ENCODE measurements around the gene SIM2. TPM values are rescaled to one million over a fixed set of nuclear protein-coding genes. Genes with fewer than 3 reads are reported as not detected.

SIM2 gene
- total and polyA plus RNA-seq, 2 donors (not counting 1 experiment from before 2014, with no cell fraction given) = 0.22 TPM; not detected in 1

- H3K27me3 ChIP-seq (ENCODE audit: control insufficient read depth, insufficient read depth, low read length) = peaks cover 92% of the 10 kb centered on the region
- no peaks in the 10 kb centered on the region for H3K36me3 ChIP-seq (ENCODE audit: control insufficient read depth, insufficient read depth, low read length)
- TF ChIP-seq, protein P1, sequence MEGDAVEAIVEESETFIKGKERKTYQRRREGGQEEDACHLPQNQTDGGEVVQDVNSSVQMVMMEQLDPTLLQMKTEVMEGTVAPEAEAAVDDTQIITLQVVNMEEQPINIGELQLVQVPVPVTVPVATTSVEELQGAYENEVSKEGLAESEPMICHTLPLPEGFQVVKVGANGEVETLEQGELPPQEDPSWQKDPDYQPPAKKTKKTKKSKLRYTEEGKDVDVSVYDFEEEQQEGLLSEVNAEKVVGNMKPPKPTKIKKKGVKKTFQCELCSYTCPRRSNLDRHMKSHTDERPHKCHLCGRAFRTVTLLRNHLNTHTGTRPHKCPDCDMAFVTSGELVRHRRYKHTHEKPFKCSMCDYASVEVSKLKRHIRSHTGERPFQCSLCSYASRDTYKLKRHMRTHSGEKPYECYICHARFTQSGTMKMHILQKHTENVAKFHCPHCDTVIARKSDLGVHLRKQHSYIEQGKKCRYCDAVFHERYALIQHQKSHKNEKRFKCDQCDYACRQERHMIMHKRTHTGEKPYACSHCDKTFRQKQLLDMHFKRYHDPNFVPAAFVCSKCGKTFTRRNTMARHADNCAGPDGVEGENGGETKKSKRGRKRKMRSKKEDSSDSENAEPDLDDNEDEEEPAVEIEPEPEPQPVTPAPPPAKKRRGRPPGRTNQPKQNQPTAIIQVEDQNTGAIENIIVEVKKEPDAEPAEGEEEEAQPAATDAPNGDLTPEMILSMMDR (conservative IDR thresholded peaks at IDR 0.05 in 1 of 2, IDR thresholded peaks at IDR 0.05 in 1 of 2; ENCODE audit: low read depth in 1 of 2, low read length in 2 of 2) = no peak
- TF ChIP-seq EZH2 (IDR thresholded peaks at IDR 0.05; ENCODE audit: low read length, missing control alignments) = no peak
- H4K20me1 ChIP-seq (ENCODE audit: control insufficient read depth, extremely low read depth, insufficient read depth, low read length) = no peaks in the 10 kb centered on the region
- H2AFZ ChIP-seq (ENCODE audit: low read length) = no peak overlapping the region
- H3K27ac ChIP-seq (ENCODE audit: insufficient read depth, low read length) = no peak overlapping the region
- no peak overlapping the region for H3K9ac ChIP-seq (ENCODE audit: insufficient read depth, low read length)
- no peaks in the 10 kb centered on the region for H3K9me3 ChIP-seq (ENCODE audit: control insufficient read depth, insufficient read depth, low read depth, low read length)
- no peak overlapping the region for H3K4me2 ChIP-seq (ENCODE audit: extremely low read depth, insufficient read depth, low read length)
- no peaks in the 10 kb centered on the region for H3K4me1 ChIP-seq (ENCODE audit: control insufficient read depth, extremely low read depth, insufficient read depth, low read length)
- H3K79me2 ChIP-seq (ENCODE audit: control insufficient read depth, insufficient read depth, low read length) = no peaks in the 10 kb centered on the region
- H3K4me3 ChIP-seq (replicated peaks in 1 of 4; ENCODE audit: control extremely low read depth in 1 of 4, insufficient read depth in 1 of 4, low read depth in 3 of 4, low read length in 4 of 4) = no peak overlapping the region
- DNase-seq (ENCODE audit: low read depth in 2 of 2) = no peak
Observed at GRCh38 chr21:36693489-36694030, 5.4 kb upstream of the SIM2 start.

- Histone ChIP-seq H3K4me3 (replicated peaks in 1 of 4; ENCODE audit: control extremely low read depth in 1 of 4, insufficient read depth in 1 of 4, low read depth in 3 of 4, low read length in 4 of 4) (no peak overlapping the region), H2AFZ (ENCODE audit: low read length) (no peak overlapping the region), H3K79me2 (ENCODE audit: control insufficient read depth, insufficient read depth, low read length) (no peaks in the 10 kb centered on the region), H3K27me3 (ENCODE audit: control insufficient read depth, insufficient read depth, low read length) (peaks cover 94% of the 10 kb centered on the region), H3K4me2 (ENCODE audit: extremely low read depth, insufficient read depth, low read length) (no peak overlapping the region), H3K9ac (ENCODE audit: insufficient read depth, low read length) (no peak overlapping the region), H4K20me1 (ENCODE audit: control insufficient read depth, extremely low read depth, insufficient read depth, low read length) (no peaks in the 10 kb centered on the region), H3K4me1 (ENCODE audit: control insufficient read depth, extremely low read depth, insufficient read depth, low read length) (no peaks in the 10 kb centered on the region), H3K27ac (ENCODE audit: insufficient read depth, low read length) (no peak overlapping the region), H3K36me3 (ENCODE audit: control insufficient read depth, insufficient read depth, low read length) (no peaks in the 10 kb centered on the region), H3K9me3 (ENCODE audit: control insufficient read depth, insufficient read depth, low read depth, low read length) (no peaks in the 10 kb centered on the region)
- TF ChIP-seq, protein P1 (conservative IDR thresholded peaks at IDR 0.05 in 1 of 2, IDR thresholded peaks at IDR 0.05 in 1 of 2; ENCODE audit: low read depth in 1 of 2, low read length in 2 of 2) = no peak
- no peak for TF ChIP-seq EZH2 (IDR thresholded peaks at IDR 0.05; ENCODE audit: low read length, missing control alignments)
- DNase-seq (ENCODE audit: low read depth in 2 of 2) = peak; percentile 36 to 52
Observed at GRCh38 chr21:36694031-36694515, 4.8 kb upstream of the SIM2 start.

- TF ChIP-seq EZH2 (IDR thresholded peaks at IDR 0.05; ENCODE audit: low read length, missing control alignments) = peak; percentile 56
- TF ChIP-seq, protein P1 (conservative IDR thresholded peaks at IDR 0.05 in 1 of 2, IDR thresholded peaks at IDR 0.05 in 1 of 2; ENCODE audit: low read depth in 1 of 2, low read length in 2 of 2) = no peak
- H4K20me1 ChIP-seq (ENCODE audit: control insufficient read depth, extremely low read depth, insufficient read depth, low read length) = no peaks in the 10 kb centered on the region
- H3K9ac ChIP-seq (ENCODE audit: insufficient read depth, low read length) = no peak overlapping the region
- H3K36me3 ChIP-seq (ENCODE audit: control insufficient read depth, insufficient read depth, low read length) = no peaks in the 10 kb centered on the region
- H3K4me1 ChIP-seq (ENCODE audit: control insufficient read depth, extremely low read depth, insufficient read depth, low read length) = no peaks in the 10 kb centered on the region
- no peak overlapping the region for H3K27ac ChIP-seq (ENCODE audit: insufficient read depth, low read length)
- H3K27me3 ChIP-seq (ENCODE audit: control insufficient read depth, insufficient read depth, low read length) = peaks cover 94% of the 10 kb centered on the region
- no peak for DNase-seq (ENCODE audit: low read depth in 2 of 2)
- no peaks in the 10 kb centered on the region for H3K9me3 ChIP-seq (ENCODE audit: control insufficient read depth, insufficient read depth, low read depth, low read length)
- H3K79me2 ChIP-seq (ENCODE audit: control insufficient read depth, insufficient read depth, low read length) = no peaks in the 10 kb centered on the region
- no peak overlapping the region for H3K4me2 ChIP-seq (ENCODE audit: extremely low read depth, insufficient read depth, low read length)
- H2AFZ ChIP-seq (ENCODE audit: low read length) = no peak overlapping the region
- H3K4me3 ChIP-seq (replicated peaks in 1 of 4; ENCODE audit: control extremely low read depth in 1 of 4, insufficient read depth in 1 of 4, low read depth in 3 of 4, low read length in 4 of 4) = no peak overlapping the region
Observed at GRCh38 chr21:36694593-36695282, 4.2 kb upstream of the SIM2 start.
